Measurements from ENCODE around the gene RPGR. TPM values are rescaled to one million over a fixed set of nuclear protein-coding genes. Genes with fewer than 3 reads are reported as not detected.
A peak's percentile ranks its signal among the peaks of the same experiment; 100 is the strongest.

RPGR gene
- total RNA-seq = 10 to 100 TPM; 12.1 to 12.9 TPM

- intact Hi-C loops (cut with DNase I) = loop anchor here (5.0 kb wide), 1 partner anchor 400 kb away; no protein-coding TSS in a partner anchor
- no peaks in the 10 kb centered on the region for H3K9me3 ChIP-seq
- TF ChIP-seq POLR2AphosphoS5 (IDR thresholded peaks at IDR 0.05) (peak; percentile 78), CTCF (IDR thresholded peaks at IDR 0.05) (peak; percentile 40 to 85 (median 78)), POLR2A (IDR thresholded peaks at IDR 0.05) (no peak)
- WGBS = 0% methylated on average over 20 of the region's 67 CpGs
- peak; percentile 92 for DNase-seq (ENCODE audit: low spot score)
- peak within 1 kb of the TSS; percentile 81 to 84 for H3K27ac ChIP-seq
- peak within 1 kb of the TSS; percentile 56 to 58 for H3K4me3 ChIP-seq
- no peaks in the 10 kb centered on the region for H3K27me3 ChIP-seq (replicated peaks; ENCODE audit: insufficient read depth)
- H3K36me3 ChIP-seq = no peaks in the 10 kb centered on the region
- no peaks in the 10 kb centered on the region for H3K4me1 ChIP-seq (replicated peaks)
These were observed at the start of gene RPGR for GRCh38 chrX:38327007-38327774. Gene RPGR, minus strand, starts transcription at chrX:38327509. Its CDS starts 142 bp downstream, at chrX:38327367.

- no peaks in the 10 kb centered on the region for H3K9me3 ChIP-seq
- intact Hi-C loops (cut with DNase I) = no loop called here
- TF ChIP-seq CTCF (IDR thresholded peaks at IDR 0.05) = no peak
- TF ChIP-seq POLR2AphosphoS5 (IDR thresholded peaks at IDR 0.05) = no peak
- TF ChIP-seq POLR2A (IDR thresholded peaks at IDR 0.05) = no peak
- H3K27me3 ChIP-seq (replicated peaks; ENCODE audit: insufficient read depth) = no peaks in the 10 kb centered on the region
- no peaks in the 10 kb centered on the region for H3K4me1 ChIP-seq (replicated peaks)
- WGBS = 83% methylated on average over 1 of the region's 1 CpG
- no peak overlapping the region for H3K4me3 ChIP-seq
- no peak overlapping the region for H3K27ac ChIP-seq
- H3K36me3 ChIP-seq = no peaks in the 10 kb centered on the region
- no peak for DNase-seq (ENCODE audit: low spot score)
These were observed 49.4 kb upstream of the RPGR start for GRCh38 chrX:38376747-38377146.

- TF ChIP-seq POLR2AphosphoS5 (IDR thresholded peaks at IDR 0.05) (no peak), CTCF (IDR thresholded peaks at IDR 0.05) (peak in 1 of 4 experiments; percentile 8)
These were observed 48.6 kb upstream of the RPGR start for GRCh38 chrX:38375891-38376290.

GRCh38 chrX:38374431-38374830 lies 47.1 kb upstream of the RPGR start:
- Histone ChIP-seq H3K4me1 (replicated peaks) (no peaks in the 10 kb centered on the region), H3K27me3 (replicated peaks; ENCODE audit: insufficient read depth) (no peaks in the 10 kb centered on the region), H3K36me3 (no peaks in the 10 kb centered on the region), H3K4me3 (no peak overlapping the region), H3K9me3 (no peaks in the 10 kb centered on the region), H3K27ac (no peak overlapping the region)
- 98% methylated on average over 3 of the region's 3 CpGs for WGBS
- no peak for TF ChIP-seq POLR2A (IDR thresholded peaks at IDR 0.05)
- no peak for TF ChIP-seq CTCF (IDR thresholded peaks at IDR 0.05)
- no peak for TF ChIP-seq POLR2AphosphoS5 (IDR thresholded peaks at IDR 0.05)
- DNase-seq (ENCODE audit: low spot score) = no peak
- intact Hi-C loops (cut with DNase I) = no loop called here

More at GRCh38 chrX:38375891-38376290, 48.6 kb upstream of the RPGR start:
- Histone ChIP-seq H3K4me1 (replicated peaks) (no peaks in the 10 kb centered on the region), H3K4me3 (no peak overlapping the region), H3K27ac (no peak overlapping the region), H3K9me3 (no peaks in the 10 kb centered on the region), H3K36me3 (no peaks in the 10 kb centered on the region), H3K27me3 (replicated peaks; ENCODE audit: insufficient read depth) (no peaks in the 10 kb centered on the region)
- DNase-seq (ENCODE audit: low spot score) = no peak
- intact Hi-C loops (cut with DNase I) = no loop called here
- whole genome bisulfite sequencing = 31% methylated on average over 1 of the region's 1 CpG

GRCh38 chrX:38371641-38372040 lies 44.3 kb upstream of the RPGR start:
- H3K36me3 ChIP-seq = no peaks in the 10 kb centered on the region
- no peak overlapping the region for H3K4me3 ChIP-seq
- H3K4me1 ChIP-seq (replicated peaks) = no peaks in the 10 kb centered on the region
- H3K9me3 ChIP-seq = no peaks in the 10 kb centered on the region
- intact Hi-C loops (cut with DNase I) = no loop called here
- no peak for TF ChIP-seq POLR2A (IDR thresholded peaks at IDR 0.05)
- TF ChIP-seq POLR2AphosphoS5 (IDR thresholded peaks at IDR 0.05) = no peak
- no peak for TF ChIP-seq CTCF (IDR thresholded peaks at IDR 0.05)
- DNase-seq (ENCODE audit: low spot score) = no peak
- 33% methylated on average over 2 of the region's 2 CpGs for WGBS
- H3K27ac ChIP-seq = no peak overlapping the region
- H3K27me3 ChIP-seq (replicated peaks; ENCODE audit: insufficient read depth) = no peaks in the 10 kb centered on the region
